Endothelial cell (in vitro differentiated cells): Measurements from ENCODE around the gene ATXN1. TPM values are rescaled to one million over a fixed set of nuclear protein-coding genes. Genes with fewer than 3 reads are reported as not detected.

Experiments used
- DNase-seq: peaks from one replicate; pipeline ENCODE4 v3.0.0; 2021; ENCODE audit warnings: low spot score
- H3K27ac Mint-ChIP-seq: one replicate; pipeline ENCODE4 v1.8.0; 2021; ENCODE audit warnings: mixed read lengths, inconsistent platforms; ENCODE audit not compliant: unreplicated experiment
- H3K27me3 Mint-ChIP-seq: one replicate; pipeline ENCODE4 v1.8.0; 2021; ENCODE audit warnings: mild to moderate bottlenecking, moderate library complexity, mixed read lengths, inconsistent platforms; ENCODE audit not compliant: unreplicated experiment
- H3K36me3 Mint-ChIP-seq: one replicate; pipeline ENCODE4 v1.8.0; 2021; ENCODE audit warnings: mild to moderate bottlenecking, low read depth, mixed read lengths, inconsistent platforms; ENCODE audit not compliant: unreplicated experiment
- H3K4me1 Mint-ChIP-seq: one replicate; pipeline ENCODE4 v1.8.0; 2021; ENCODE audit warnings: mild to moderate bottlenecking, mixed read lengths, inconsistent platforms; ENCODE audit not compliant: unreplicated experiment
- H3K4me3 Mint-ChIP-seq: one replicate; pipeline ENCODE4 v1.8.0; 2021; ENCODE audit warnings: mild to moderate bottlenecking, mixed read lengths, inconsistent platforms; ENCODE audit not compliant: unreplicated experiment
- H3K9me3 Mint-ChIP-seq: one replicate; pipeline ENCODE4 v1.8.0; 2021; ENCODE audit warnings: mixed read lengths, inconsistent platforms; ENCODE audit not compliant: unreplicated experiment
- CTCF ChIP-seq: fragments of 200-600 bp; sonication (generic); IDR thresholded peaks from one replicate; pipeline ENCODE4 v1.5.0; 2021; ENCODE audit warnings: antibody characterized with exemption; ENCODE audit not compliant: unreplicated experiment
- total RNA-seq: library from RNA; stranded (reverse); fragmentation: NEBNext Ultra II Directional; extraction: Animal tissue kit (Norgen Biotek cat#: 25700); gene quantifications from one replicate; pipeline ENCODE4 v1.2.1, GENCODE V29; 2021; ENCODE audit not compliant: unreplicated experiment

The ATXN1 gene
- total RNA-seq, 1 donor from 2014 or later = 18.7 TPM

GRCh38 chr6:16677458-16677857, 83.8 kb downstream of the ATXN1 start:
- Mint-ChIP-seq H3K36me3 (no peaks in the 10 kb centered on the region), H3K4me1 (no peaks in the 10 kb centered on the region), H3K27ac (no peak overlapping the region), H3K4me3 (no peak overlapping the region), H3K27me3 (no peaks in the 10 kb centered on the region), H3K9me3 (no peaks in the 10 kb centered on the region)
- no peak for DNase-seq
- TF ChIP-seq CTCF = no peak

- Mint-ChIP-seq H3K4me1 (no peaks in the 10 kb centered on the region), H3K36me3 (no peaks in the 10 kb centered on the region), H3K27ac (no peak overlapping the region), H3K27me3 (no peaks in the 10 kb centered on the region), H3K9me3 (no peaks in the 10 kb centered on the region), H3K4me3 (no peak overlapping the region)
- no peak for DNase-seq
- no peak for TF ChIP-seq CTCF
Observed at GRCh38 chr6:16676978-16677377, 84.3 kb downstream of the ATXN1 start.

- no peak for TF ChIP-seq CTCF
- Mint-ChIP-seq H3K4me1 (no peaks in the 10 kb centered on the region), H3K36me3 (no peaks in the 10 kb centered on the region), H3K9me3 (no peaks in the 10 kb centered on the region), H3K27me3 (no peaks in the 10 kb centered on the region), H3K4me3 (no peak overlapping the region), H3K27ac (no peak overlapping the region)
- no peak for DNase-seq
Observed at GRCh38 chr6:16676376-16676775, 84.9 kb downstream of the ATXN1 start.

DNA sequence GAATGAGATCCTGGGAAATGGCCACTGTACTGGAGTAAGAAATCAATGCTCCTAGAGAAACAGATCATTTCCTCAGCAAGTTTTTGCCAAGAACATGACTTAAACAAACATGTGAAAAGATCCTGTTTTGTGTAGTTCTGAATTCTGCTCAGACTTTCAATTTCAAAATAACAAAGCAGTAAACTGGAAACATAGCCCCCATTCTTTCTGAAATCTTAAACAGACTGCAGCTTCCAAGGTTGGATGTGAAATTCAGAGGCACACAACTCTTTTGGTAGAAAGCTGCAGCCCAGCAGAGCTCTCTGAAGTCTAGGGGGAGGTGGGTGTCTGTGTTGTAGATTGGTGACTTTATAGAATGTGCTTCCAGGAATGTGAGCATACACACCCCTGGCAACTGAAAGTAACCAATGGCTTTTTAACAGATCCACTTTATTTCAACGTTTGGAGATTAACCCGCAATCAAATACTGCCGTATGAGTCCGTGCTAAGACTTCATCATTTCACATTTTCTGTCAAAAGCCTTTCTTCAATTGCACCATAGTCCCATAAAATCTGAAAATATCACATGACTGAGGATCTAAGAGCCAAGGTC, 86.4 kb downstream of the ATXN1 start:
- no peak overlapping the region for H3K27ac Mint-ChIP-seq
- DNase-seq = no peak
- H3K36me3 Mint-ChIP-seq = no peaks in the 10 kb centered on the region
- H3K4me3 Mint-ChIP-seq = no peak overlapping the region
- TF ChIP-seq CTCF = no peak
- H3K27me3 Mint-ChIP-seq = no peaks in the 10 kb centered on the region
- H3K9me3 Mint-ChIP-seq = no peaks in the 10 kb centered on the region
- no peaks in the 10 kb centered on the region for H3K4me1 Mint-ChIP-seq

DNA sequence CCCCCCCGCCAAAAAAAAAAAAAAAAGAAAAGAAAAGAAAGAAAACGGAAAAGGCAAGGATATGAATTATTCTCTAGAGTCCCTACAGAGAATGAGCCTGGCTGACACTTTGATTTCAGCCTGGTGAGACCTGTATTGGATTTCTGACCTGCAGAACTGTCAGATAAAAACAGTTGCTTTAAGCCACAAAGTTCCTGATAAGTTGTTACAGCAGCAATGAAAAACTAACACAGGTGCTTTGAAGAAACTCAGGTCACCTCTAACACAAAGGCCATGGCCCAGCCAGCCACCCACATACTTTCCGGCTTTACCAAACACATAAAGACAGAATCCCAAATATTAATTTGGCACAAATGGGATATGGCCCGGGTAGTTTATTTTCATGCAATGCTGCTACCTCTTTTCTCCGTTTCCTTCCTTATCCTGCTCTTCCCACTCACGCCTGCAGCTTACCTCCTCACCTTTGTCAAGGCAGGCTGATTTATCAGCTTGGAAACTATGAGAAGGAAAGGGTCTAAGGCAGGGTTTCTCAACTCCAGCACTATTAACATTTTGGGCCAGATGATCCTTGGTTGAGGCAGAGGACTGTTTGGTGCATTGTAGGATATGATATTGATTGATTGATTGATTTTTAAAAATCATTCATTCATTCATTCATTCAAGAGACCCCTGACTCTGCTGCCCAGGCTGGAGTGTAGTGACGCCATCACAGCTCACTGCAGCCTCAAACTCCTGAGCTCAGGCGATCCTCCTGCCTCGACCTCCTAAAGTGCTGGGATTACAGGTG, 88.1 kb downstream of the ATXN1 start:
- Mint-ChIP-seq H3K27ac (no peak overlapping the region), H3K4me1 (no peaks in the 10 kb centered on the region), H3K36me3 (no peaks in the 10 kb centered on the region), H3K27me3 (no peaks in the 10 kb centered on the region), H3K4me3 (no peak overlapping the region), H3K9me3 (no peaks in the 10 kb centered on the region)
- DNase-seq = no peak
- no peak for TF ChIP-seq CTCF
